HAP-1 (cell line): ENCODE data around the gene GRIN3B.
"Not testable (repeated sequence)": the region's sequence is repeated elsewhere in the genome, so short reads cannot be mapped to it uniquely, and the experiment has no call there.

Experiments
- DNase-seq, 2 experiments: peaks; one replicate each; pipeline ENCODE4 v3.0.0-alpha.2; 2016 to 2020; ENCODE audit warnings: low spot score in 2 of 2
- H3K27me3 ChIP-seq: fragments of 250-450 bp; sonication (Bioruptor Pico); 2 replicates; pipeline ENCODE4 v1.5.1; 2020; ENCODE audit warnings: low read depth, mild to moderate bottlenecking, moderate library complexity
- H3K36me3 ChIP-seq: fragments of 250-450 bp; sonication (Bioruptor Pico); replicated peaks from 2 replicates; pipeline ENCODE4 v1.5.1; 2020; ENCODE audit warnings: mild to moderate bottlenecking
- H3K4me1 ChIP-seq: fragments of 250-450 bp; sonication (Bioruptor Pico); 2 replicates; pipeline ENCODE4 v1.5.1; 2020; ENCODE audit warnings: mild to moderate bottlenecking
- H3K4me3 ChIP-seq: fragments of 250-450 bp; sonication (Bioruptor Pico); 2 replicates; pipeline ENCODE4 v1.5.1; 2020; ENCODE audit warnings: mild to moderate bottlenecking, moderate library complexity
- H3K9me3 ChIP-seq: fragments of 250-450 bp; sonication (Bioruptor Pico); 2 replicates; pipeline ENCODE4 v1.5.1; 2020; ENCODE audit warnings: mild to moderate bottlenecking, moderate library complexity
- in situ Hi-C: fragments of 300-500 bp; cut with MboI; formaldehyde crosslinking; loops from 3 replicates; pipeline ENCODE4 v1.14.3; 2020; ENCODE audit warnings: low sequenced_read_pairs, inconsistent platforms, mixed read lengths

The GRIN3B gene

DNA sequence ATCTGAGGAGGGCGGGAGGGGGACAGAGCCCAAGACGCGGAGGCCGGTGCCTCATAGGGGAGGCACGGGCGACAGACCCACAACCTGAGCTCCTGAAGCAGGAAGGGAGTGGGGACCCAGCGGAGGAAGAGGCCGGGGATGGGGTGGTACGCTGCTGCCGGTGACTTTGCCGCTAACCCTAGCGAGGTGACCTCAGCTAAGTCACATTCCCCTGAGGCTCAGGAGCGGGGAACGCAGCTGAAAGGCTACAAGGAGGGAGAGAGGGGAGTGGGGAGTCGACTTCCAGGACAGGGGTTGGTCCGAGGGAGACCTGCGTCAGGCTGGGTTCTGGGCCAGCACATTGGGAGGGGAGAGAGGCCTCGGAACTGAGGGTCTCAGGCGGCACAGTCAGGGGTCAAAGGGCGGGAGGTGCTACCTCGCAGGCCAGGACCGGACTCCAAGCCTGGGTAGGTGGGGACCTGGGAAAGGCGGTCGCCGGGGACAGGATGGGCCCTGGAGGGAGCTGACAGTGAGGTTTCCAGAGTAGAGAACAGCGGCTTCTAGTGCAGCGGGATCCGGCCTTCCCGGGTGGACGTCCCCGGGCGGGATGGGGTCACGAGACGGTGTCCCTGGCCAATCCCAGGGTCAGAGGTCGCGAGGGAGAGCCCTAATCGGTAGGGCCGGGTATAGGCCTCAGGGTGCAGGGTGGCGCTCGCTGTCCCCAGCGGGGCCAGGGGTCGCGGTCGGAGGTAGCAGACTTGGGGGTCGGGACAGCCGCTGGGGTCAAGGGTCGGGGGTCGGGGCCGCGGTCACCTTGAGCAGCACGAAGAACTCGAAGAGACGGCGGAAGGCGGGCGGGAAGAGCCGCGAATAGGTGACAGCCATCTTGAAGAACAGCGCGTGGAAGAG is 20.0 kb downstream of the GRIN3B start:
- no peaks in the 10 kb centered on the region for H3K9me3 ChIP-seq
- H3K36me3 ChIP-seq, result peaks cover 23% of the 10 kb centered on the region; the same call in 1 of the 2 replicates
- in situ Hi-C loops, result no loop called here
- H3K27me3 ChIP-seq, result no peaks in the 10 kb centered on the region
- H3K4me1 ChIP-seq, result peaks cover 10% of the 10 kb centered on the region
- no peak for DNase-seq
- H3K4me3 ChIP-seq, result peak overlapping the region; percentile 83

DNA sequence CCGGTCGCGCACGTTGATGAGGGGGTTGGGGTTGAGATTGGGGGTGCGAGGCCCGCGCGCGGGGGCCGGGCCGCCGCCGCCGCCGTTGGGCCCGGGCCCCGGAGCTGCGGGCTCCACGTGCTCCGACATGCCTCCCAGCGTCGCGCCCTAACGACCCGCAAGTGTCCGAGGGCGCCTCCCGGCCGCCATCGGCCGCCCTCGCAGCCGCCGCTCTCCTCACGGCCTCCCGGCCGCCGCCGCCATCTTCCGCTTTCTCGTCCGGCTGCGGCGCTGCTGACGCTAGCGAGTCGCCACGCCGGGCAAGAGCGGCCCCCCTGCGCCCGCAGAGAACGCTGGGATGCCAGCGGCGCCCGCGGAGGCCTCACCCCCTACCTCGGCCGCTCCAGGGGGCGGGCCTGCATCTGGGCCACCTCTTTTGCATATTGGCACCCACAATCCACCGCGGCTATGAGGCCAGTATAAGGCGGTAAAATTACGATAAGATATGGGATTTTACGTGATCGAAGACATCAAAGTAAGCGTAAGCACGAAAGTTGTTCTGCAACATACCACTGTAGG is 20.7 kb downstream of the GRIN3B start, which contains the start of gene TMEM259:
TSS of gene TMEM259 (minus strand) at position 256 of the 558 bp plus-strand sequence. CDS start at position 129, 127 bp downstream.
- no peaks in the 10 kb centered on the region for H3K9me3 ChIP-seq
- in situ Hi-C loops, result no loop called here
- peaks cover 15% of the 10 kb centered on the region for H3K4me1 ChIP-seq
- peaks cover 17% of the 10 kb centered on the region; the same call in 1 of the 2 replicates for H3K36me3 ChIP-seq
- no peaks in the 10 kb centered on the region for H3K27me3 ChIP-seq
- peak within 1 kb of the TSS; percentile 83 for H3K4me3 ChIP-seq
- DNase-seq, result peak; percentile 91 to 98

DNA sequence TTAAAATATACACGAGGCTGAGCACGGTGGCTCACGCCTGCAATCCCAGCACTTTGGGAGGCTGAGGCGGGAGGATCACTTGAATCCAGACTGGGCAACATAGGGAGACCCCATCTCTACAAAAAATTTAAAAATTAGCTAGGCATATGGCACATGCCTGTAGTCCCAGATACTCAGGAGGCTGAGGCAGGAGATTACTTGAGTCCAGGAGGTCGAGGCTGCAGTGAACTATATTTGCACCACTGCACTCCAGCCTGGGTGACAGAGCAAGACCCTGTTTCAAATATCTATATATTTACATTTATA is 23.6 kb downstream of the GRIN3B start:
- H3K4me3 ChIP-seq, DNase-seq, H3K27me3 ChIP-seq, in situ Hi-C loops, H3K9me3 ChIP-seq: not testable (repeated sequence)
- Histone ChIP-seq H3K4me1 (peaks cover 16% of the 10 kb centered on the region), H3K36me3 (peaks cover 10% of the 10 kb centered on the region)

DNA sequence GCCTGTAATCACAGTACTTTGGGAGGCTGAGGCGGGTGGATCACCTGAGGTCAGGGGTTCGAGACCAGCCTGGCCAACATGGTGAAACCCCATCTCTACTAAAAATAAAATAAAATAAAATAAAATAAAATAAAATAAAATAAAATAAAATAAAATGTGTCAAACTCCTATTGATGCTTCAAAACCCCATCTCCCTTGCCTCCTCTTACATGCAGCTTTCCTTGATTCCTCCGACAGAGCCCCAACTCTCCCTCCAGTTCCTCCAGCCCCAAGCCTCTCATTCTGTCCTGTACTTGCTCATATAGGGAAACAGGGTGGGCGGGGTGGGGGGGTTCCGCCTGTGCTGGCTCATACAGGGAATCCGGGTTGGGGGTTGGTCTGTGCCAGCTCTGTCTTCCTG is 24.9 kb downstream of the GRIN3B start:
- H3K9me3 ChIP-seq, DNase-seq, H3K36me3 ChIP-seq, H3K4me3 ChIP-seq, in situ Hi-C loops, H3K27me3 ChIP-seq: not testable (repeated sequence)
- H3K4me1 ChIP-seq, result peaks cover 11% of the 10 kb centered on the region

DNA sequence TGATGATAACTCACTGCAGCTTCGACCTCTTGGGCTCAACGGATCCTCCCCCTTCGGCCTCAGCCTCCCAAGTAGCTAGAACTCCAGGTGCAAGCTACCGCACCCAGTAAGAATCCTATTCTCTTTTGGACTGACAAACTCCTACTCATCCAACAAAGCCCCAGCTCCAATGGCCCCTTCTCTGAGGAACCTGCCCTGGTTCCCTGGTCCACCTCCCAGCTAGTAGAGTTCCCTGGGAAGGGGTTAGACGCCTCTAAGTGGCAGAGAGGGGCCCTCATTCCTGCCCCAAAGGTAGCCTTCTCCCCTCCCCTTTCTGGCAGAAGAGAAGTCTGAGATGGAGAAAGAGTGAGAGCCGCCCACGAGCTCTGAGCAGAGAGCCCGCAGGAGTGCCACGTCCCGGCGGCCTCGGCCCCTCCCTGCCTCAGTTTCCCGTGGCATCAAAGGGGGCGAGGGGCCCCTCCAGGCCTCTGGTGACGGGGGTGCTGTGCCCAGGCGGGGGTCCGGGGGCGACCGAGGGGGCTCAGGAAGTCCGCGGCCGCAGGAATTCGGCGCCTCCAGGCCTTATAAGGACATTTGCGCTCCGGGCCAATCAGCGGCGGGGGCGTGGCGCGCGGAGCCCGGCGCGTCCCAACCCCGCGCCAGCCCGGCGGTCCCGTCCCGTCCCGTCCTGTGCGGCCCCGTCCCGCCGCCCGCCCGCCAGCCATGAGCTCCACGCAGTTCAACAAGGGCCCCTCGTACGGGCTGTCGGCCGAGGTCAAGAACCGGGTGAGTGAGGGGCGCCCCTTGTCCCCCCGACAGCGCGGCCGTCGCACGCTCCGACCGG is 26.0 kb downstream of the GRIN3B start, which contains the start of gene CNN2:
TSS of gene CNN2 (plus strand) at position 649 of the 823 bp plus-strand sequence. CDS start at position 703, 54 bp downstream.
- Histone ChIP-seq H3K27me3 (no peaks in the 10 kb centered on the region), H3K36me3 (peaks cover 18% of the 10 kb centered on the region), H3K4me3 (peak within 1 kb of the TSS; percentile 95), H3K9me3 (no peaks in the 10 kb centered on the region), H3K4me1 (peaks cover 11% of the 10 kb centered on the region)
- in situ Hi-C loops, result no loop called here
- peak; percentile 73 to 86 for DNase-seq

DNA sequence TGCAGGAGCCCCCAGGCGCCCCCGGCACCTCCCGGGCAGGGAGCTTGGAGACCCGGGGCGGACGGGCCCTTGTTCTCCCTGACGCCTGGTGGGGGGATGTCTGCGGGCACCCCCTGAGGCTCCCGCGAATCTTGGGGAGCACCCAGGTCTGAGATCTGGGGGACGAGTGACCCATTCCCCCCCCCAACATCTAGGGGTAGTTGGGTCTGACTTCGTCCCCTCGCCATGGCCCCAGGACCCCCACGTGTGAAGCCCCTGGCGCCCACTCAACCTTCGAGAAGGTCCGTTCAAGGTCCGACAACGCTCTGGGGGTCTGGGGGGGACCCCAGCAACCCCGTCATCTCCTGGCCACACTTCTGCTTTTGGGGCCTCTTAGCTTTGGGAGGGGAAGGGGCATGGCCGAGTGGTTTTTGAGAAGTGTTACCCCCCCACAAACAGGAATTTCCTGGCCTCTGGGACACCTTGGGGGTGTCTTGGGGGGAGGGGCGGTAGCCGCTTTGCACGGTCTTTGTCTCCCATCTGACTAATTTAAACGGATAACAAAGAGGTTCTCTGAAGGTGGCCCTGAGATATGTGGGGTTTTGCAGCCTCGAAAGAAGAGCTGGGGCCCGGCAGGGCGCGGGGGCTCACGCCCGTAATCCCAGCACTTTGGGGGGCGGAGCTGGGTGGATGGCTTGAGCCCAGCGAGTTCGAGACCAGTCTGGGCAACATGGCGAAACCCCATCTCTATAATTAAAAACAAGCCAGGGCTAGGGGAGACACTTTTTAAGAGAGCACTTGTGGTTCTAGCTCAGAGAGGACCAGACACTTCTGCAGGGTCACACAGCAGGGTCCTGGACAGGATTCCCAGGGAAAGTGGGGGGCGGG is 26.8 kb downstream of the GRIN3B start:
- H3K4me1 ChIP-seq, result peaks cover 6% of the 10 kb centered on the region; the same call in 1 of the 2 replicates
- H3K4me3 ChIP-seq, result peak overlapping the region; percentile 95
- in situ Hi-C loops, result no loop called here
- peaks cover 24% of the 10 kb centered on the region for H3K36me3 ChIP-seq
- no peaks in the 10 kb centered on the region for H3K9me3 ChIP-seq
- no peaks in the 10 kb centered on the region for H3K27me3 ChIP-seq
- no peak for DNase-seq

DNA sequence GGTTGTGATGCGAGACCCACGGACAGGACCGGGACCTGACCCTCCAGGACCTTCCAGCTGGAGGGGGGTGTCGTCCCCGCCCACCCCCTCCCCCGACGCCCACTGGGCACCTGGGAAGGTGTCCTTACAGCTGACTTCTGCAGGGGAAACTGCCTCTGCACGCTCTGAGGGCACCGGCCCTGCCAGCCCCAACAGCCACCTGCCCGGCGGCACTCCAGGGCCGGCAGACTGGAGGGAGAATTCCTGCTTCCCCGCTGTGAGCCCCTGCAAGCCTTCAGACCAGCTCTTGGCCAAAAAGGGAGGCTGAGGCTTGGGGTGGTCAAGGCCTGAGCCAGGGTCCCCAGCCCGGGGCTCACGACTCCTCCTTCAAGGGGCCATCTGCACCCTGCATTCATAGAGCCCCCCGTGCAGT is 27.4 kb downstream of the GRIN3B start:
- peak overlapping the region; percentile 95 for H3K4me3 ChIP-seq

DNA sequence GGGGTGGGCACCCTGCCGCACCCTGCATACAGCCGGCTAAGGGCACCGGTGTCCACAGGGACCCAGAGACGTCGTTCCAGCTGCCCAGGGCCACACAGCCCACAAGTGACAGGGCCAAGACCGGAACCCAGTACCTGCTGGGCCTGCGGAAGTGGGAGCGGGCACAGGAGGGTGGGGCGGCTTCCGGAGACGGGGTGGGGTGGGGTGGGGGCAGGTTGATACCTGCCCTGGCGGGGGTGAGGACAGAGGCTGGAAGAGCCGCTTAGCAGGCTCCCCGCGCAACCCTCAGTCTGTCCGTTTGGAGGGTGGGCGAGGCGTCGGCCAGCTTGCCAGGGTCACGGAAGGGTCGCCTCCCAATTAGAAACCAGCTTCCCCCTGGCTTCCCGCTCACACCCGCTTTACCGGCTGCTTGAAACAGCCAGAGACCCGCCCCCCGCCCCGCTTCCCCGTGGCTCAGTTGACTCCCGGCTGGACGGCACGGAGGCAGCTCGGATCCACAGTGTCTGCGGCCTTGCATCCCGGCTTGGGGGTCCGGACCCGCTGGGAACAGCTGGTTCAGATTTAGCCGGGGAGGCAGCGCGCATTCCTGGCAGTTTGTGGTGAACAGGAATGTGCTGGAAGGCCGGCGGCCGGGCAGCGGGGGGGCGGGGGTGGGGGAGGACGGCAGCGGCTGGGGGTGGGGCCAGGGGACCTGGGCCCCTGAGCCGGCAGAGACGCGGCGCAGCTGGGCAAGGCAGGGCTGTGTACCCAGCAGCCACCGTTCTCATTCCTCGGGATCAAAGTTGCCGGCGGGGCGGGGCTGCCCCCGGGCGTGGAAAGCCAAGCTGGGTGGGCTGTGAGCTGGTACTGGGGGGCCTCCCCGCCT is 28.1 kb downstream of the GRIN3B start:
- in situ Hi-C loops, result no loop called here
- H3K4me1 ChIP-seq, result peaks cover 6% of the 10 kb centered on the region; the same call in 1 of the 2 replicates
- peak; percentile 67 to 85 for DNase-seq
- peak overlapping the region; percentile 95 for H3K4me3 ChIP-seq
- no peaks in the 10 kb centered on the region for H3K27me3 ChIP-seq
- H3K9me3 ChIP-seq, result no peaks in the 10 kb centered on the region
- H3K36me3 ChIP-seq, result peaks cover 37% of the 10 kb centered on the region

More for the DNA sequence above, 27.4 kb downstream of the GRIN3B start:
- H3K9me3 ChIP-seq, result no peaks in the 10 kb centered on the region
- H3K36me3 ChIP-seq, result peaks cover 30% of the 10 kb centered on the region
- H3K4me1 ChIP-seq, result peaks cover 6% of the 10 kb centered on the region; the same call in 1 of the 2 replicates
- no peak for DNase-seq
- in situ Hi-C loops, result no loop called here
- H3K27me3 ChIP-seq, result no peaks in the 10 kb centered on the region

DNA sequence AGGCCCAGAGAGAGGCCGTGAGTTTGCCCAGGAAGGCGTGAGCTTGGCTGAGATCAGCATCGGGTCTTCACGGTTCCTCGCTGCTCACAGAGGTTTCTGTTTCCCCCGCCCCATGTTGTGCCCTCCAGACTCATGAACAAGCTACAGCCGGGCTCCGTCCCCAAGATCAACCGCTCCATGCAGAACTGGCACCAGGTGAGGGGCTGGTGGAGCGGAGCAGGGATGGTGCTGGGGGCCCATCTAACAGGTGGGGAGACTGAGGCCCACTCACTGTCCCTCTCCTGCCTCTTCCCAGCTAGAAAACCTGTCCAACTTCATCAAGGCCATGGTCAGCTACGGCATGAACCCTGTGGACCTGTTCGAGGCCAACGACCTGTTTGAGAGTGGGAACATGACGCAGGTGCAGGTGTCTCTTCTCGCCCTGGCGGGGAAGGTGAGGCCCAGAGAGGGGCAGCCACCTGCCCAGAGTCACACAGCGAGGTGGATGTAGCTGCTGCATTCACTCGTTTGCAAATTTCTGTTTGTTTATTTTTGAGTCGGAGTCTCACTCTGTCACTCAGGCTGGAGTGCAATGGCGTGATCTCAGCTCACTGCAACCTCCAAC is 32.1 kb downstream of the GRIN3B start:
- no peaks in the 10 kb centered on the region; the same call in 1 of the 2 replicates for H3K4me1 ChIP-seq
- no peak overlapping the region for H3K4me3 ChIP-seq
- in situ Hi-C loops, result no loop called here
- no peak for DNase-seq
- H3K9me3 ChIP-seq, result no peaks in the 10 kb centered on the region
- peaks cover 50% of the 10 kb centered on the region for H3K36me3 ChIP-seq
- no peaks in the 10 kb centered on the region for H3K27me3 ChIP-seq

DNA sequence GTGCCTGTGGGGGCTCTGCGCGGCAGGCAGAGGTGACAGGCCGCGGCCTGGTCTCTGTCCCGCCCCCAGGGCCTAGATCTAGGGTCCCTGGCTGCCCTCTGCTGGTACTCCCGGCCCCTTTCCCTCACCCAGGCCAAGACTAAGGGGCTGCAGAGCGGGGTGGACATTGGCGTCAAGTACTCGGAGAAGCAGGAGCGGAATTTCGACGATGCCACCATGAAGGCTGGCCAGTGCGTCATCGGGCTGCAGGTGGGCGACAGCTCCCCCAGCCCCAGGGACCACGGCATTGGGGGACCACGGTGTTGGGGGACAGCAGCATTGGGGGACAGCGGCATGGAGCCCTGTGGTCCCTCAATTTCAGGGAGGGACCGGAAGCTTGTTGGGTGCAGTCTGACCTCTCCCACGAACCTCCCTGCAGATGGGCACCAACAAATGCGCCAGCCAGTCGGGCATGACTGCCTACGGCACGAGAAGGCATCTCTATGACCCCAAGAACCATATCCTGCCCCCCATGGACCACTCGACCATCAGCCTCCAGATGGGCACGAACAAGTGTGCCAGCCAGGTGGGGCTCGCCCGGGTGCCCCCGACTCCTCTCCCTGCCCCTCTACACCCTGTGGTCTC is 35.9 kb downstream of the GRIN3B start:
- in situ Hi-C loops, result no loop called here
- no peaks in the 10 kb centered on the region for H3K27me3 ChIP-seq
- no peak overlapping the region for H3K4me3 ChIP-seq
- peaks cover 57% of the 10 kb centered on the region for H3K36me3 ChIP-seq
- no peaks in the 10 kb centered on the region for H3K9me3 ChIP-seq
- peaks cover 14% of the 10 kb centered on the region for H3K4me1 ChIP-seq
- no peak for DNase-seq

DNA sequence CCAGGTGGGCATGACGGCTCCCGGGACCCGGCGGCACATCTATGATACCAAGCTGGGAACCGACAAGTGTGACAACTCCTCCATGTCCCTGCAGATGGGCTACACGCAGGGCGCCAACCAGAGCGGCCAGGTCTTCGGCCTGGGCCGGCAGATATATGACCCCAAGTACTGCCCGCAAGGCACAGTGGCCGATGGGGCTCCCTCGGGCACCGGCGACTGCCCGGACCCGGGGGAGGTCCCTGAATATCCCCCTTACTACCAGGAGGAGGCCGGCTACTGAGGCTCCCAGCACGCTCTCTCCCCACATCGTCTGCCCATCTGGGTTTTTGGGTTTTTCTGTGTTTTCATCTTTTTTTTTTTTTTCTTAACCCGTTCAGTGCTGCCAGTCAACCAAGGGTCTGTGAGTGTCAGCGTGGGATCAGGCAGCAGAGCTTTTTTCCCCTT is 37.4 kb downstream of the GRIN3B start:
- Histone ChIP-seq H3K36me3 (peaks cover 46% of the 10 kb centered on the region), H3K27me3 (no peaks in the 10 kb centered on the region), H3K4me1 (peaks cover 17% of the 10 kb centered on the region), H3K9me3 (no peaks in the 10 kb centered on the region), H3K4me3 (no peak overlapping the region)
- in situ Hi-C loops, result no loop called here
- no peak for DNase-seq
